HG02571 (cell line): ENCODE measurements around the gene TTC8.

ENCODE experiments used
- ATAC-seq: cut with Tn5 transposase; IDR thresholded peaks from one replicate; pipeline ENCODE4 v1.9.1; 2021; ENCODE audit warnings: mild to moderate bottlenecking, moderate library complexity; ENCODE audit not compliant: unreplicated experiment

Gene TTC8

DNA sequence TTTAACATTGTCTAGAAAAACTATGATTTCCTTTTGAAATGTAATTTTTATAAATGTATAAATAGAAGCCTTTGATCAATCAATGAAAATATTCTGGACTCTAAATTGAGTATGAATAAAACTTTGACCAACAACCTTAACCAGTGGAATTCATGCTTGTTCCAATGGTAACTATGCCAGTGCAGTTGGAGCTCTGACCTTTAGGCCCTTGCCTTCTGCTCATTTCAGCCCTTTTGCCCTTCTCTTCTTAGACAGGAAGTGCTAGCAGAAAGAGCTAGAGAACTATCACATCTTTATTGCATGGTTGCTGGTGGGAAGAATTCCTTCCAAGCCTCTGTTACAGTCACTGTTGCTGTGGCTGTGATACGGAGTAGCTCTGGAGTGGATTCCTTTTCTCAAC, 39.7 kb downstream of the TTC8 start:
- ATAC-seq = no peak

DNA sequence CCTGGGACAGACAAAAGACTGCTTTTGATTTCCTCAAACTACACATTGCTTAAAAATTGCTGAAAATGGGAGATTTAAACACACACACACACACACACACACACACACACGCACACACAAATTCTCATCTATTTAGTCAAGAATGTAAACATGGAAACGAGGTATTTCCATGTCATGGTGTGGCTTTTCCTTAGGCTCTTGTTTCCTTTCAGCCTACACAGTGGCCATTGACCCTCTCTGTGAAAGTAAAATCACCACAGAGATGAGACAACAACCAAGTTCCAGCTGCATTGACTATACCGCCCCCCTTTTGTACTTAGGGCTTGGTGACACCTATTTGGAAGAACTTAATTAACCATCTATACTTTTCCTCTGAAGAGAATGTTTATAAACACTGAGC, 41.9 kb downstream of the TTC8 start:
- ATAC-seq = no peak

DNA sequence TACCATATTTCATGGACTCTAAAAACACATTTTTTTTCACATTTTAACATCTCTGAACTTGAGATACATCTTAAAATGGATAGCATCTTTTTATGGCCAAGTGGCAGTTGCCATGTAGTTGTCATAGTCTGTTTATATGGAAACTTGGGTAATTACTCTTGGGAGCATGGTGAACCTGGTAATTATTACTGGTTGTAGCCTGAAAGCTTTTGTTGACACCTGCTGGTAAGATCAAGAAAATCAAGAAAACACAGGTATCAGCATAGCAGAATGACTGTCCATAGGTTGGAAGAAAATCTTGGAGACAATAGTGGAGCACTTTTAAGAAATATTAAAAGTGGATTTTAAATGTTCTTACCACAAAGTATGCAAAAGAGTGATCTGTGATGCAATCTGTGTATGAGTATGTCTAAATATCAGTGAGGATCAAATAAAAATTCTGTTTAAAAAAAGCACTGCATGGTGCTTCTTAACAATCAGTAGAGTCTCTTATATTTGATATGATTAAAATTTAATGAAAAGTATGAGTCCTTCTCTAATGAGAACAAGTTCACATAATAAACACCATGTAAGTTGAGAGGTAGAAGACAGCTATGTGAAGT, 44.2 kb downstream of the TTC8 start:
- ATAC-seq = no peak

DNA sequence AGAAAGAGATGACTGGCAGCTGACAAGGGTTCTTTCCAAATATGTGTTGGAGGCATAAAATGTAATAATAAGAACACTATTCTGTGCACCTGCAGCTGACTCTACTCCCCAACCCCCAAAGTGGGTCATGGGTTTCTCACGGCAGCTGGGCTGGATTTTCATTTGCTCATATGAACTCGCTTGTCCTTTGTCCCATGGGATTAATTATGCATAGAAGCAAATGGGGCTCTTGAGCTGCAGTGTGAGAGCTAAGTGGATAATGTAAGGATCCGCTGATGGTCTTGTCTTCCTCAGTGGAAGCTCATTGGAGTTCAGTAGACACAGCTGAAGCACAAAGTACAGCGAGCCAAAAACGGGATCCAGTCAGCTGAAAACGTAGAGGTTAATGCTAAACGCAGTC, 46.3 kb downstream of the TTC8 start:
- no peak for ATAC-seq

DNA sequence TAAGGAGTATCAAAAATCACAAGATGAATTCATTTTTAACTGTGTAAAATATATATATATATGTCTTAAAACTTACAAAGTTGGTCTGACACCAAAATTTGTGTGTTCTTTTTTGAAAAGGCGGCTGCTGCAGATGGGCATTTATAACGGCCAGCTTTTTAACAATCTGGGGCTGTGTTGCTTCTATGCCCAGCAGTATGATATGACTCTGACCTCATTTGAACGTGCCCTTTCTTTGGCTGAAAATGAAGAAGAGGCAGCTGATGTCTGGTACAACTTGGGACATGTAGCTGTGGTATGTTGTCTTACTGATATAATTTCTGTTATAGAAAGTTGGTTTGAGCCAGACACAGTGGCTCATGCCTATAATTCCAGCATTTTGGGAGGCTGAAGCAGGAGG, 47.0 kb downstream of the TTC8 start:
- ATAC-seq = no peak

DNA sequence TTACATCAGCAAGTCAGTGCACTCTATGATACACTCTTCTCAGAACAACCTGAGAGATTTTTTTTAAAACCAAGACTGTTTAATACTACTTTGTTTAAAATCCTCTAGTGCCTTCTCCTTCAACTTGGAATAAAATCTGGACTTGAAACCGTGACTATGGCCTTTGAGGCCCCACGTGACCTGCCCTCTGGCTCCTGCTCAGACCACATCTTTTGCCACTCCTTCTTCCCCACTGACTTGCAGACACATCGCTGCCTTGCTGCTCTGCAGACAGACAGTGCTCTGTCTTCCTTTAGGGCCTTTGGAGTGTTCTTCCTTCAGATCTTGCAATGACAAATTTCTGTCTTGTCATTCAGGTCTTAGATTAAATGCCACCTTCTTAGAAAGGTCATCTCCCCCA, 48.5 kb downstream of the TTC8 start:
- ATAC-seq = no peak

DNA sequence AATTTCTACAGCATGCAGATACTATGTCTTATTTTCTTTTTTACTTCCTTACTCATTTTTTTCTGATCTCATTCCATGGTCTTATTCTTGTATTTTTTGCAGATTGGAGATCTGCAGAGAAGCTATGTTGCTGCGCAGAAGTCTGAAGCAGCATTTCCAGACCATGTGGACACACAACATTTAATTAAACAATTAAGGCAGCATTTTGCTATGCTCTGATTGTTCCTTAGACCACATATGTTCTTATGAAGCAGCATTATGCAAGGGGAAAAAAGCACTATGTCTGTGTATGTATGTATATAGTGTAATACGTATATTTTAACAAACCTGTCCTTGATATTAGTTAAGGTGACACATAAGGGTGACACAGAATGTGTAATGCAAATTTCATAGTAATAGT, 52.7 kb downstream of the TTC8 start:
- no peak for ATAC-seq

DNA sequence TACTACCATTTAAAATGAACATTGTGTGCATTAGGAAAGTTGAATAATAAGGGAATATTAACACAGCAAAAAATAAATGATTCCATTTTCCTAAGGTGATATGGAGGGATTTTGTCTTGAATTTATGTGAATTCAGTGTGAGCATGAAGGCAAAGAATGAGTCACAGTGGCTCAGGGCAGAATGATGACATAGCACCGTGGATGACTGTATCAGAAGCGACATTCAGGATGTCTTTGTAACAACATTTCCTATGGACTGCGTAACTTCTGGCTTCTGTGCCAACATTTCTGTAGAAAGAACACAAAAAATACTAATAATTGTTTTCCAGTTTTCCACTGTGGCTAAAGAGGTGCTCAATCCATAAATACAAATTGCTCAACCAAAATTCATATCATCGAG, 54.6 kb downstream of the TTC8 start:
- ATAC-seq = no peak

DNA sequence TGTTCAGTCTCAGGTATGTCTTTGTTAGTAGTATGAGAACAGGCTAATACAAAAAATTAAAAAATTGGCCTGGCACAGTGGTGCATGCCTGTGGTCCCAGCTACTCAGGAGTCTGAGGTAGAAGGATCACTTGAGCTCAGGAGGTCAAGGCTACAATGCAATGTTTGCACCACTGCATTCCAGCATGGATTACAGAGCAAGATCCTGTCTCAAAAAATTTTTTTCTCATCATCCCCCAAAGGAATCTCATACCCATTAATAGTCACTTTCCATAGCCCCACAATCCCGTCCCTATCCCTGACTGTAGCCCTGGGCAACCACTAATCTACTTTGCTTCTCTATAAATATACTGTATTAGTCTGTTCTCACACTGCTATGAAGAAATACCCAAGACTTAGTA, 57.8 kb downstream of the TTC8 start:
- ATAC-seq = no peak

DNA sequence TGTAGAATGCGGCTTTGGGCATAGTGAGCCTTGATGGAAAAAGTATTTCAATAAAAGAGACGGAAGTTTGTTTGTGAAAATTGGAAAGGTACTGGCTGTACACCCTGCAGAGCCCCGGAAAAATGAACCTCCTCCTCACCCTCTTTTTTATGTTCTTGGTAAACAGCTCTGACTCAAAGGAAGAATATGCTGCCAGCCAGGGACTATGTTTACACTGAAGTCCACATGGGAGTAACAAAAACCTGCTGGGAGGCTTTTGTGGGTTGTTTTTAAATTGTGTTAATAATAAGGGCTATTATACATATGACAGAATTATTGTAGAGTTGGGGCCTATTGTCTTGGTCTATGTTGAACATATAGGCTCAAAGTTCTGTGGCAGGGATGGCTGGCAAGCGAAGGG, 70.7 kb downstream of the TTC8 start:
- no peak for ATAC-seq

DNA sequence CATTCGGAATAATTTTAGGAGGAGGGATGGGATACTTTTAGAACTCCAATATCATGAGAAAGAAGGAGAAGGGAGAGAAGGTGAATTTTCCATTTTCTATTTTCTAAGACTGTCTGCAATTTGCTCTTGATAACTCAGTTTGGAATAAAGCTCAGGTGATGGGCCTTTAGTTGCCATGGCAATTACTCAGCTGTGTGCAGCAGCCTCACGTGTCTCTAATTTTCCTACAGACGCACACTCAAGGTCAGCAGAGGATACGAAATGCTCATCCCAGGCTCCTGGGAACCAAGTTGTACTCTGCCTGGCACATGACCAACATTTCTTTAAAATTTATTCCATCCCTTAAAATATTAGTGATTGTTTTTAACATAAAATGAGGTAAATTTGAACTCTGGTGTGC, 76.7 kb downstream of the TTC8 start:
- no peak for ATAC-seq

DNA sequence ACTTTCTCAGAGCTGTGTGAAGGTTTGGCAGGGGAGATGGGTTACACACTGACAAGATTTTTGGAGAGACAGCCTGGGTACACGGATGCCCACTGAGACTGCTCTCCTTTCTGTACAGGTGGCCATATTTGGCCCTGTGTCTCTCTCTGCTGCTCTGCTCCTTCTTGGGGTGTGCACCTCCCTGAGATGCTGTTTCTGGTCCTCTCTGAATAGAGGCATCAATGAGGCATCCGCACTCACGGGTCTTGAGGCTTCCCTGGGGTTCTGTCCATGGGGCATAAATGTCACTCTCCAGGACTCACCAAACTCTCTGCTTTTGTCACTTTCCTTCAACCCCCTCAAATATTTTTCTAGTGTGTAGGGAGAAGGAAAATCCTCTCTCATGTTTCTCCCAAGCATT, 77.5 kb downstream of the TTC8 start:
- no peak for ATAC-seq

DNA sequence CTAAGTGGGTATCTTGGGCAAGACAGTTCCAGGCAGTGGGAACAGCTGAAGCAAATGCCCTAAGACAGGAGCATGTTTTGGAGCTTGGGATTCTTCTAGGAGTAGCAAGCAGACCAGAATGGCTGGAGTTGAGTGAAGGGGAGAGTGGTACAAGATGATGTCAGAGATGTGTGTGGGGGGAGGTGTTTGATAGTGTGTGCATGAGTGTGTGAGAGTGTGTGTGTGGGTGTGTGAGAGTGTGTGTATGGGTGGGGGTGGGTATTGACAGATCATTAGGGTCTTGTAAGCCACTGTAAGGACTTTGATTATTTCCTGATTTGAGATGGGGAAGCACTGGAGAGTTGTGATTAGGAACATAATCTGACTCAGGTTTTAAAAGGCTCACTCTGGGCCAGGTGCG, 78.4 kb downstream of the TTC8 start:
- no peak for ATAC-seq

DNA sequence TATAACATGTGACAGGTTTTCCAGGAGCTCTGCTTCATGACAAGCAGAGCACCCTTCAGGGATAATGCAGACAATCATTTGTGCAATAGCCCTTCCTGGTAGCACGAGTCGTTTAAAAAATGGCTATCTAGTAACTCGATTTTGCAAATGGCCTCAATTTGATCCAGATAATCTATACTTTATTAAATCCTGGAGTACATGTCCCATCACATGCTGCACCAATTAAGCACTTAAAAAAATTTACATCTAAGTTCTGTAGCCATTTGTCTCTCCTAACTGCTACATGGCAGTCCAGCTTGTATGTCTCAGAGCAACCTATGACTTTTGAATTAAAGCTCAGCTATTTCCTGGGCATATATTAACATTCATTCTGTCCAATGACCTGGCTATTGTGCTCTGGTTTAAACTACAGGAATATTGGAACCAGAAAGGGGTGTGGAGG, 79.8 kb downstream of the TTC8 start:
- ATAC-seq = no peak

DNA sequence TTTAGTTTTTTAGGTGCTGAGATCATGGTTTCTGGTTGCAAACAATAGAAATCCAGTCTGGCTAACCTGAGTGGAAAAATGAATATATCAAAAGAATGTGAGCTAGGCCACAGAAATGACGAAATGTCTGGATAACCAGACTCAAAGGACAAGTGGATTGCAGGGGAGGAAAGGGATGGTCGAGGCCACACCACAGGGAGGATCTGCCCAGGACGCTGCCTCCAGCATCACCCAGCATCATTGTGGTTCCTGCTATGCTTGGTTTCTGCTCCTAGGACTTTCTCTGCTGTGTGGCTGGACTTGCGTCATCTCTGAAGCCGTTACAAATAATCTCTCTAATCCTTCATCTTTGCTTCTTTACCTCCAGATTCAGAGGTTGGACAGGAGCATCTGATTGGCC, 80.4 kb downstream of the TTC8 start:
- ATAC-seq = no peak

DNA sequence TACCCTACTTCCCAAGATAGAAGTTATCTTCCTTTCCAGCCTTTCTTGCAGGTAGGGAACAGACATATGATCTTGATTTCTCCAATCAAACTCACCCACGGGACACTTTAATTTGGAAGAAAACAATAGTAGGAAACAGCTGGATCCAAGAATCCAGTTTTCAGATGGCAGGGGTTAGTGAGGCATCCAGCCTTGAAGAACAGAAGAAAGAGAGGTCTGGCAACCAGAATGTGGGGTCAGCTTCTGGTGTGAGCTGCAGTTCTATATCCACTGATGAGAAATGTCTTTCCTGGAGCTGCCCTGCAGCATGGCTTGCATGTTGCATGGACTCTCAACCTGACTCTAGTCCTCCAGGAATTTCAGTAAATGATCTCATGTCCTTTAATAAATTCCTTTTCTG, 83.8 kb downstream of the TTC8 start:
- ATAC-seq = no peak

DNA sequence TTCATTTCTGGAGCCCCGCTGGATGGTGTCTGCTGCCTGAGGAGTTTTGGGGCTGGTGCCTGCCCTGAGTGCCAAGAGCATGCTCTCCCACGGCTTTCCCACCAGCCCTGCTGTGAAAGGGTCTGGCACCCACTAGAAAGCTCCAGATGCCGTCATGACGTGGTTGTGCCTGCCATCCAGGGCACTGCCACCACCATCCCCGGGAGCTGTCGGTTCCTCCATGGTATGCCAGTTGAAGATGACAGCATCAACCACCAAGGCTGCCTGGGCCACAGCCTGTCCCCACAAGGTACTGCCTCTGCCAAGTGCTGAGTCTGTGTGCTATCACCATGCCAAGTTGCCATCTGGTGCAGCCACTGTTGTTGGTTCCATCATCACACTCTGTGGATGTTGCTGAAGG, 85.9 kb downstream of the TTC8 start:
- ATAC-seq = no peak

DNA sequence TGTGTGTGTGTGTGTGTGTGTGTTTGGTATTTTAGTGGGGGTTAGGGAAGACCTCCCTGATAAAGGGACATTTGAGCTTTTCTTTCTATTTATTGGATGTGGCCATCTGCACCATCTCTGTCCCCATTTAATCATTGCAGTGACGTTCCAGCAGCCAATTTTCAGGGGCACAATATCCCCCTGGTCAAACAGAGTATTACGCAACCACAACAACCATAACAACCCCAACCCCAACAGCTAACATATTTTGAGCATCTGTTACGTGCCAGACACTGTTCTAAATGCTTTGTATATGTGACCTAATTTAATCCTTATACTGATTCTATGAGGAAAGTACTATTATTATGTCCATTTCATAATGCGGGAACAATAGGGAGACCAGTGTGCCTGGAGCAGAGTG, 87.4 kb downstream of the TTC8 start:
- ATAC-seq = no peak

DNA sequence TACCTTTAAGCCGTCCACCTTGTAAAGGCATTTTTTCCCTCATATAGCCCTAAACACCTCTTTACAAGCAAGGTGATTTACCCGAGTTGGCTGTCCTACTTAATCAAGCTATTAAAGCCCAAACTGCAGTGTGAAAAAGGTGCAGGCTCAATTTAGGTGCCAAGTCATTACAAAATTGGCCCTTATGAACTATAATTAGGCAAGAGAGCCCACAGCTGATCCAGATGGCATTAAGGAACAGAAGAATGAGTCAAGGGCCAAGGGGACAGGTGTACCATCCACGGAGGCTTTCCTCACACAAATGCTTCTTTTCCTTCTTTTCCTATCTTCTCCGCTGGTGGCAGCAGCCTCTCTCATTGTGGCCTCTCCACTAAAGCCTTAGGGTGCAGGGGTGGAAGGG, 90.5 kb downstream of the TTC8 start:
- no peak for ATAC-seq

DNA sequence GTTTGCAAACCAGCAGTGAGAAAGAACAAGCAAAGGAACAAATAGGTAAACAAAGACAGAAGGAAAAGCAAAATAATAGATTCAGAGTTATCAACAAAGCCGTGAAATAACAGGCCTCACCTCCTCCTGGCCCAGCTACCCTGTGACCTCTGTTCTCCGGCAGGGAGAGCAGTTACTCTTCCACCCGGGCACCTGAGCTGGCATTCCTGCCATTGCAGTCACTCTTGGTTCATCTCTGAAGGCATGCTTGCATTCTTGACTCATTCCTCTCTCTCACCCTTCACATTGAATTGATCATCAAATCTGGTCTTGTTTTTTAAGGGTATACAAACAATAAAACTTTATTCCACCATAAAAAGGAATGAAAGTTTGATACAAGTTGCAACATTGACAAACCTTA, 95.1 kb downstream of the TTC8 start:
- ATAC-seq = no peak
